Fibroblast of the aortic adventitia (primary cell): ENCODE measurements around the gene ACOXL. TPM values are rescaled to one million over a fixed set of nuclear protein-coding genes. Genes with fewer than 3 reads are reported as not detected.
"Not testable (repeated sequence)": the region's sequence is repeated elsewhere in the genome, so short reads cannot be mapped to it uniquely, and the experiment has no call there.

Experiments
- DNase-seq: peaks from one replicate; pipeline ENCODE4 v3.0.0-alpha.2; 2010; ENCODE audit warnings: low read depth
- H3K4me3 ChIP-seq: 2 replicates; pipeline ENCODE4 v1.5.1; 2011; ENCODE audit warnings: low read depth, mild to moderate bottlenecking, control low read depth, low read length, moderate library complexity
- total RNA-seq: library from RNA; depleted of rRNA; stranded (reverse); fragments of >200 nt; gene quantifications from 2 replicates; pipeline ENCODE4 v1.2.3, GENCODE V29; 2012; ENCODE audit warnings: low replicate concordance
- TF ChIP-seq, protein P1 (sequence below): IDR thresholded peaks from 2 replicates; pipeline ENCODE4 v1.5.1; 2011; ENCODE audit warnings: mild to moderate bottlenecking, low read length, control low read depth, inconsistent platforms; ENCODE audit not compliant: insufficient read depth

The ACOXL gene
- total RNA-seq, 1 donor = not detected

DNA sequence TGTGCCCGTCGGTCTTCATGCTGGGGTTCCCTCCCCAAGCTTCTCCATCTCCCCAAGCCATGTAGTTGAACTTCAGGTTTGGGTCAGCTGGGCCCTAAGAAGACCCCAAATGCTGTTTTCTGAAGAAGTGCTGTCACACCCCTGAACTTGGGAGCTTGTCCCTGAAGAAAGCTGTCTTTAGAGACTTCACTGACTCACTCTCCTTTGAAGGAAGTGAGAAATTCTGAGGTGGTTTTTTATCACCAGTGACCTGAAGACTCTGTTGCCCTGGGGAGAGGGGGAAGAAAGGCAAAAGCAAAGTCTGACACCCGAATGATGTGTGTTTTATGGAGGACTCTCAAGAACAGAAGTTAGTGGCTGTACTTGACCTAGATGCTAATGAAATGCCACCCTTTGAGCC, 304.8 kb downstream of the ACOXL start:
- no peak overlapping the region for H3K4me3 ChIP-seq
- TF ChIP-seq, protein P1, sequence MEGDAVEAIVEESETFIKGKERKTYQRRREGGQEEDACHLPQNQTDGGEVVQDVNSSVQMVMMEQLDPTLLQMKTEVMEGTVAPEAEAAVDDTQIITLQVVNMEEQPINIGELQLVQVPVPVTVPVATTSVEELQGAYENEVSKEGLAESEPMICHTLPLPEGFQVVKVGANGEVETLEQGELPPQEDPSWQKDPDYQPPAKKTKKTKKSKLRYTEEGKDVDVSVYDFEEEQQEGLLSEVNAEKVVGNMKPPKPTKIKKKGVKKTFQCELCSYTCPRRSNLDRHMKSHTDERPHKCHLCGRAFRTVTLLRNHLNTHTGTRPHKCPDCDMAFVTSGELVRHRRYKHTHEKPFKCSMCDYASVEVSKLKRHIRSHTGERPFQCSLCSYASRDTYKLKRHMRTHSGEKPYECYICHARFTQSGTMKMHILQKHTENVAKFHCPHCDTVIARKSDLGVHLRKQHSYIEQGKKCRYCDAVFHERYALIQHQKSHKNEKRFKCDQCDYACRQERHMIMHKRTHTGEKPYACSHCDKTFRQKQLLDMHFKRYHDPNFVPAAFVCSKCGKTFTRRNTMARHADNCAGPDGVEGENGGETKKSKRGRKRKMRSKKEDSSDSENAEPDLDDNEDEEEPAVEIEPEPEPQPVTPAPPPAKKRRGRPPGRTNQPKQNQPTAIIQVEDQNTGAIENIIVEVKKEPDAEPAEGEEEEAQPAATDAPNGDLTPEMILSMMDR = no peak
- no peak for DNase-seq

DNA sequence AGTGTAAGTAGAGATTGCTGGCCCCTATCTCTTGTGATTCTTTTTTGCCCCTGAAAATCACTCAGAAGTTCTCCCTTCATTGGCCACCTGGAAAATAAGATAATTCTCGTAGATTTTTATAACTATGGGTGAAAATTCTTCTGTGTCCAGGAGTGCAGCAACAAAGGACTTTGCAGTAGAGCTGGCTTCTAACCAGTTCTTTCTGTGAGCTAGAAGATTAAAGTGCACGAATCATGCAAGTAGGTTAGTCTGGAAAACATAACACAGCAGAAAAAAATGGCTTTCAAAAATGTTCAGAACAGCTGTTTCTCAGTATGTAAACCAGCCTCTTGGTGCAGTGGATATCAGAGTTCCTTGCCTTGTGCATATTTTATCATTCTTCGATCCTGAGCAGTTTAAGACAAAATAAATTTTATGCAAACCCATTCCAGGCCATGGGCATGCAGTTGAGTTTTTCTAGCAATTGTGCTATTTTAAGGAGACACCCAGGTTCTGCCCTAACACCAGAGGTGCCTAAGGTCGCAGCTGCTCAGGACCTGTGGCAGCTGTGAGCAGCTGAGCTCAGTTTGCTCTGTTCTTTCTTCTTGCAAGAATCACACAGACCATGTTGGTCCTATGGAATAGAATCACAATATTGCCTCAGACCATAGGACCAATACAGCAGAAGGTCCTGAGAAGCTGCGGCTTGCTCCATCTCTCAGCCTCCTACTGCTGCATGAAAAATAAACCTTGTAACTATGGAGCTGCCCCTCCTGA, 307.4 kb downstream of the ACOXL start:
- no peak overlapping the region for H3K4me3 ChIP-seq
- TF ChIP-seq, protein P1 = no peak
- DNase-seq = no peak

DNA sequence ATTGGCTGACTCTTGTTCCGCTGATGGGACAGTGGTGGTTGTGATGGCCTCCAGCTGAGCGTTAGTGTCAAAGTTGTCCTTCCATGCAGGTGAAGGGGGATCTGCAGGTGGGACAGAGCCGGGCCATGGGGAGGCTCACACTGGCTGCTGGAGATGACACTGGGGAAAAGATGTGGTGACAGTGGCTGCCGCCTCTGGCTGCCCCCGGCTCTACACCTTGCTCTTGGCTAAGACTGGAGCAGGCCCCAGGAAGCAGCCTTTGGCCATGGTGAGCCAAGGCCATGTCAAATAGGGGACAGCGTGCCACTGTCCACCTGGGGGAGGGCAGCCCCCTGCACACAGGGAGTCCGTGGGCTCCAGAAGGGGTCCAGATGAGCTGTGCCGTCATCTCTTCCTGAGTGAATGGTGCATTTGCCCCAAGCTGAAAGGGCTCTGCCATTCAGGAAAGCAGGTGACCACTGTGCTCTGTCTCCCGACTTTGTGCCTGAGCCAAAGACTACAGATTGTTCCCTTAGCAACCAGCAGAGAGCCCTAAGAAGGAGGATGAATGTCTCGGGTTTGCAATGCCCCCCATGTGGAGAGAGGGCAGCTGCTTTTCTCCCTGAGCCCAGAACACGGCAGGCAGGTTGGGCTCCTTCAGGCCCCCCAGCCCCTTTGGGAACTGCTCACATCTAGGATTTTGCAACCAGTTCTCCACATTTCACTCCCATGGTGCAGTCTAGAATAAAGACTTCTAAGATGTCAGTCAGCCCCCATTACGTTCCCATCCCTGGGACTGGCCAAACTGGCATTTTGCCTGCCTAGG, 309.2 kb downstream of the ACOXL start:
- no peak for DNase-seq
- TF ChIP-seq, protein P1 = no peak

DNA sequence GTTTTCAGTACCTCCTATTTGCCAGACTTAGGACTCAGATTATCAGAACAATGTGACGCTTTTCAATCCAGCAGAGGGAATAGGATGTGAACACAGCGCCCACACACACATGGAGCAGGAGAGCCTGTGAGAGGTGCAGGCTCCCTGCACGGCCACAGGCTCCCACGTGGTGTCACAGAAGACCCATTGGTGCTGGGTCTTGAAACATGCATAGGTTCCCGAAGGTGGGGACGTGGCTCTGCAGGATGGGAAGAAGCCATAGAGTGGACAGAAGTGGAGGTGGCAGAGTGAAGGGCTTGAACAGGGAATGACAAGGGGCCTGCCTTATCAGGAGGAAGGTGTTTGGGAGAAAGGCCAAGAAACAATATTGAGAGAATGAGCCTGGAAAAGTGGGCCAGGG, 309.9 kb downstream of the ACOXL start:
- H3K4me3 ChIP-seq = no peak overlapping the region
- TF ChIP-seq, protein P1 = no peak
- DNase-seq = no peak

More for the DNA sequence above, 309.2 kb downstream of the ACOXL start:
- no peak overlapping the region for H3K4me3 ChIP-seq

DNA sequence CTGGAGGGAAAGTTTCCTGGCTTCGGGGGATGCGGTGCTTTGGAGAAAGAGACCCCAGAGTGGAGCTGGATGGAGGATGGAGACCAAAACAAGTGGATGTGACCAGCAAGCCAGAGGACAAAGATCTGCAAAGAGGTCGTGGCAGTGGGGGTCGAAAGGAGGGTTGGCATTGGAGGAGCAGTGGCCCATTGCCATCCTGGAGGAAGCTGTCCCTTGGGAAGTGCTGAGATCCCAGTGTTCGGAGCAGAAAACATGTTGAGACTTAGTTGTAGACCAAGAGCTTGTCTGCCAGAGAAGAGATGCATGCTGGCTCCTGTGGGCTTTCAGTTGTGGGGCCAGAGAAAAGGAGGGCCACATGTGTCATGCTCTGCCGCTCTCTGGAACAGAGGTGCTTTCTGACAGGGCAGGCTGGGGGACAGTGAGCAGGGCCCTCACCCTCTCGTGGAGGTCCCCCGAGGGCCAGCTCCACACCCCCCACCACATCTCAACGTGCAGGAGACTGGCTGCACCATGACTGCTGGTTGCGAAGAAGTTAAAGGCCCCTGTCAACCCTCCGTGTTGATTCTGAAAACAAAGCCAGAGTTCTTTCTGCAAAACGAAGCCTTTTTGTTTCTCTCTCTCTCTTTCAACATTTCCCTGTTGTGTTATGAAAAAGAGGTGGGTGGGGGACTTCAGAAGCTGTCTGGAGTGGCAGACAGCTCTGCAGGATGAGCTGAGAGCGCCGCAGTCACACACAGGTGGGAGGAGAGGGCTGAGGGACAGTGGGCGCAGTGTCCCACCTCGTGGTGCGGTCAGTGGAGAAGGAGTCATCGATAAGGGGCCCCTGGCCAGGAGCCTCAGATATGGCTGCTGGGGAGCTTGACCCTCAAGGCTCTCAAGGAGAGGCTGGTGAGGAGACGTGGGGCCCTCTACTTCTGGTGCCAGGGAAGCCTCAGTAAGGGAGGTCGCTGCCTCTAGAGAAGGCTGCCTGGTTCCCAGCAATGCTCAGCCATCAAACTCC, 310.7 kb downstream of the ACOXL start:
- TF ChIP-seq, protein P1 = no peak
- no peak overlapping the region for H3K4me3 ChIP-seq

DNA sequence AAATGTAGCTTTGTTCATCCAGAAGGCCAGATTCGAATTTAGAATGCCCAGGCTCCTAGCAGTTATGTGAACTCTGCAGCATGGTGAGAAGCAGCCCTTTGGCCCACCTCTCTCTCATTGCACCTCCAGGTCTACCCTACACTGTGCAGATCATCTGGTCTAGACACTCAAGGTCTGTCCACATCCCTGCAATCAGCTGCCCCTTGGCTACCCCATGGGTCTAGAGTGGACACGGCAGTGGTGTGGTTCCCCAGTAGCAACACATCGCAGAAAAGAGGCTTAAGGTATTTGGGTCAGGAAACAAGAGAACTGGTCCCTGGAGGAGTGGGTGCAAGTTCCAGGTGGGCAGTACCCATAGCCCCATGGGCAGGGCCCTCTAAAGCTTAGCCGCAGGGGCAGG, 311.7 kb downstream of the ACOXL start:
- no peak overlapping the region for H3K4me3 ChIP-seq
- DNase-seq = no peak
- TF ChIP-seq, protein P1 = no peak

More for the DNA sequence above, 310.7 kb downstream of the ACOXL start:
- DNase-seq = no peak

DNA sequence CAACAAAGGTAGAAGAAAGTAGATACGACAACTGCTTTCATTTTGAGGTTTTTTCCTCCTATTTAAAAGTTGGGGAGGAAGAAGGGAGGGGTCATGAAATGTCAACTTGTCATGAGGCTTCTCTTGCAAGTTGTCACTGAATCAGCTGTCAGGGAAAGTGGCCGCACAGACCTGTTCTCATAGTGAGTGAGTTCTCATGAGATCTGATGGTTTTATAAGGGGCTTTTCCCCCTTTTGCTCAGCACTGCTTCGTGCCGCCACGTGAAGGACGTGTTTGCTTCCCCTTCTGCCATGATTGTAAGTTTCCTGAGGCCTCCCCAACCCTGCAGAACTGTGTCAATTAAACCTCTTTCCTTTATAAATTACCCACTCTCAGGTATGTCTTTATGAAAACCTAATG, 312.9 kb downstream of the ACOXL start:
- not testable (repeated sequence) for H3K4me3 ChIP-seq, DNase-seq
